ENCODE results near the gene PCYOX1L. TPM values are rescaled to one million over a fixed set of nuclear protein-coding genes. Genes with fewer than 3 reads are reported as not detected.

Gene PCYOX1L
- total and polyA plus RNA-seq, 2 experiments from 2014 or later, result 6.7 to 14.7 TPM

DNA sequence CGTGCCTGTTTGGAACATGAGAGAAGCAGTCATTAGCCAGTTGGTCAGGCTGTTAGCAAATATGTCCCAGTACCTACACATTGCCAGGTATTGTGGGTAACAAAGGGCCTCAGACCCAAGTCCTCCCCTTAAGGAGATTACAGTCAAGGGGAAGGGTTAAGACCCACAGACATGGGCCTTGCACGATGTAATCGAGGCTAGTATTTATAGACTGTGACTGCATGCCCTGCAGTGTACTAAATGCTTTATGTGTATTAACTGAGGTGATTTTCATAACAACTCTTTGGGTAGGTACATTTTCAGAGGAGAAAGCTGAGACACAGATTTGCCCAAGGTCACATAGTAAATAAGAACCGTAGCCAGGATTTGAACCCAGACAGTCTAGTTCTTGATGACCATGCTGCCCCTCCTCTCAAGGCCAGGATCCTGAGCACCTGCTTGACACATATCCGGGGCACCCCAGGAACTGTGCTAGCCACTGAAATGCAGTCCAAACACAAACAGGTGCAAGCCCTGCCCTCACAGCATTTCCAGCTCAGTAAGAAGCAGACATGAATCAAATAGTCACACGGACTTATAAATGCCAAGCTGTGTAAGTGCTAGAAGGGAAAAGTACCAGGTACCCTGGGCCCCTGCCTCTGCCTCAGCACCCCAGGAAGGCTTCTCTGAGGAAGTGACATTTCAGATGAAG, 44.5 kb upstream of the PCYOX1L start (continued):
- TF ChIP-seq, protein P1, sequence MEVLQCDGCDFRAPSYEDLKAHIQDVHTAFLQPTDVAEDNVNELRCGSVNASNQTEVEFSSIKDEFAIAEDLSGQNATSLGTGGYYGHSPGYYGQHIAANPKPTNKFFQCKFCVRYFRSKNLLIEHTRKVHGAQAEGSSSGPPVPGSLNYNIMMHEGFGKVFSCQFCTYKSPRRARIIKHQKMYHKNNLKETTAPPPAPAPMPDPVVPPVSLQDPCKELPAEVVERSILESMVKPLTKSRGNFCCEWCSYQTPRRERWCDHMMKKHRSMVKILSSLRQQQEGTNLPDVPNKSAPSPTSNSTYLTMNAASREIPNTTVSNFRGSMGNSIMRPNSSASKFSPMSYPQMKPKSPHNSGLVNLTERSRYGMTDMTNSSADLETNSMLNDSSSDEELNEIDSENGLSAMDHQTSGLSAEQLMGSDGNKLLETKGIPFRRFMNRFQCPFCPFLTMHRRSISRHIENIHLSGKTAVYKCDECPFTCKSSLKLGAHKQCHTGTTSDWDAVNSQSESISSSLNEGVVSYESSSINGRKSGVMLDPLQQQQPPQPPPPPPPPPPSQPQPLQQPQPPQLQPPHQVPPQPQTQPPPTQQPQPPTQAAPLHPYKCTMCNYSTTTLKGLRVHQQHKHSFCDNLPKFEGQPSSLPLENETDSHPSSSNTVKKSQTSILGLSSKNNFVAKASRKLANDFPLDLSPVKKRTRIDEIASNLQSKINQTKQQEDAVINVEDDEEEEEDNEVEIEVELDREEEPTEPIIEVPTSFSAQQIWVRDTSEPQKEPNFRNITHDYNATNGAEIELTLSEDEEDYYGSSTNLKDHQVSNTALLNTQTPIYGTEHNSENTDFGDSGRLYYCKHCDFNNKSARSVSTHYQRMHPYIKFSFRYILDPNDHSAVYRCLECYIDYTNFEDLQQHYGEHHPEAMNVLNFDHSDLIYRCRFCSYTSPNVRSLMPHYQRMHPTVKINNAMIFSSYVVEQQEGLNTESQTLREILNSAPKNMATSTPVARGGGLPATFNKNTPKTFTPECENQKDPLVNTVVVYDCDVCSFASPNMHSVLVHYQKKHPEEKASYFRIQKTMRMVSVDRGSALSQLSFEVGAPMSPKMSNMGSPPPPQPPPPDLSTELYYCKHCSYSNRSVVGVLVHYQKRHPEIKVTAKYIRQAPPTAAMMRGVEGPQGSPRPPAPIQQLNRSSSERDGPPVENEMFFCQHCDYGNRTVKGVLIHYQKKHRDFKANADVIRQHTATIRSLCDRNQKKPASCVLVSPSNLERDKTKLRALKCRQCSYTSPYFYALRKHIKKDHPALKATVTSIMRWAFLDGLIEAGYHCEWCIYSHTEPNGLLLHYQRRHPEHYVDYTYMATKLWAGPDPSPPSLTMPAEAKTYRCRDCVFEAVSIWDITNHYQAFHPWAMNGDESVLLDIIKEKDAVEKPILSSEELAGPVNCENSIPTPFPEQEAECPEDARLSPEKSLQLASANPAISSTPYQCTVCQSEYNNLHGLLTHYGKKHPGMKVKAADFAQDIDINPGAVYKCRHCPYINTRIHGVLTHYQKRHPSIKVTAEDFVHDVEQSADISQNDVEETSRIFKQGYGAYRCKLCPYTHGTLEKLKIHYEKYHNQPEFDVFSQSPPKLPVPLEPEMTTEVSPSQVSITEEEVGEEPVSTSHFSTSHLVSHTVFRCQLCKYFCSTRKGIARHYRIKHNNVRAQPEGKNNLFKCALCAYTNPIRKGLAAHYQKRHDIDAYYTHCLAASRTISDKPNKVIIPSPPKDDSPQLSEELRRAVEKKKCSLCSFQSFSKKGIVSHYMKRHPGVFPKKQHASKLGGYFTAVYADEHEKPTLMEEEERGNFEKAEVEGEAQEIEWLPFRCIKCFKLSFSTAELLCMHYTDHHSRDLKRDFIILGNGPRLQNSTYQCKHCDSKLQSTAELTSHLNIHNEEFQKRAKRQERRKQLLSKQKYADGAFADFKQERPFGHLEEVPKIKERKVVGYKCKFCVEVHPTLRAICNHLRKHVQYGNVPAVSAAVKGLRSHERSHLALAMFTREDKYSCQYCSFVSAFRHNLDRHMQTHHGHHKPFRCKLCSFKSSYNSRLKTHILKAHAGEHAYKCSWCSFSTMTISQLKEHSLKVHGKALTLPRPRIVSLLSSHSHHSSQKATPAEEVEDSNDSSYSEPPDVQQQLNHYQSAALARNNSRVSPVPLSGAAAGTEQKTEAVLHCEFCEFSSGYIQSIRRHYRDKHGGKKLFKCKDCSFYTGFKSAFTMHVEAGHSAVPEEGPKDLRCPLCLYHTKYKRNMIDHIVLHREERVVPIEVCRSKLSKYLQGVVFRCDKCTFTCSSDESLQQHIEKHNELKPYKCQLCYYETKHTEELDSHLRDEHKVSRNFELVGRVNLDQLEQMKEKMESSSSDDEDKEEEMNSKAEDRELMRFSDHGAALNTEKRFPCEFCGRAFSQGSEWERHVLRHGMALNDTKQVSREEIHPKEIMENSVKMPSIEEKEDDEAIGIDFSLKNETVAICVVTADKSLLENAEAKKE (CRISPR knock-in tag; IDR thresholded peaks at IDR 0.05), result no peak
- TF ChIP-seq NANOG (IDR thresholded peaks at IDR 0.05; ENCODE audit: borderline replicate concordance), result no peak
- TF ChIP-seq STAT1 (IDR thresholded peaks at IDR 0.05; ENCODE audit: unreplicated experiment), result no peak
- no peak for TF ChIP-seq EZH2phosphoT487 (IDR thresholded peaks at IDR 0.05; ENCODE audit: unreplicated experiment)

DNA sequence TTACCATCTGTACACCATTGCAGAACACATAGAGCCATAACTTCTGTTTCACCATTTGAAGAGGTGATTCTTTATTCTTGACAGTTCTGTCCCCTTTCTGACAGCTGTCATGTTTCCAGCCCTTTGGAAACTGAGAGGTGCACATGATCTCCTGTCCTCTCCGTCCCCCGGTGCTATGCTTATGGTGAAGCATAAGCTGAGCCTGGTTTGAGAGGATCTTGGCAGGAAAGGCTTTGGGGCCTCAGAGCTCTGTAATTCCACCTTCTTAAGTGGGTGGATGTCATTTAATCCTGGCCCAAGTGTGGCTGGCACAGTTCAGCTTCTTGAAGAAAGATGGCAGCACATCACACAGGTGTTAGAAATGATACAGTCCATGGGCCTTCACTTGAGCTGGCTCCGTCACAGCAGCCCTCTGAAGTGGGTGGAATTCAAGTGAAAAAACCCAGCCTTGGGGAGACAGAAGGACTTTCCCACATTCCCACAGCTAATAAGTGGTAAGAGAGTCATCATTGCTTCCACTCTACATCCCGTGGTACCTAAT, 43.2 kb upstream of the PCYOX1L start:
- H2AFZ ChIP-seq, result no peak overlapping the region
- DNase-seq (ENCODE audit: low spot score) (no peak), ATAC-seq (no peak)
- no peaks in the 10 kb centered on the region for H3K9me2 ChIP-seq (ENCODE audit: insufficient read depth)
- no peaks in the 10 kb centered on the region for H3K27me3 ChIP-seq (ENCODE audit: insufficient read depth)
- H3K4me3 Mint-ChIP-seq, result no peak overlapping the region
- no peaks in the 10 kb centered on the region for H3F3A ChIP-seq (replicated peaks; ENCODE audit: low read depth)
- peaks cover 19% of the 10 kb centered on the region for H3K4me1 Mint-ChIP-seq
- H3K27me3 Mint-ChIP-seq (ENCODE audit: insufficient read depth, low read depth, poor library complexity), result peaks cover 2% of the 10 kb centered on the region
- H3K27ac ChIP-seq (ENCODE audit: low read depth), result no peak overlapping the region
- no peaks in the 10 kb centered on the region for H3K9me3 Mint-ChIP-seq
- H4K20me1 ChIP-seq (replicated peaks; ENCODE audit: insufficient read depth), result no peaks in the 10 kb centered on the region
- H3K27ac Mint-ChIP-seq, result no peak overlapping the region
- no peaks in the 10 kb centered on the region for H3K36me3 ChIP-seq (ENCODE audit: insufficient read depth)
- no peak for TF ChIP-seq JUNB (IDR thresholded peaks at IDR 0.05; ENCODE audit: unreplicated experiment)
- TF ChIP-seq, protein P2, sequence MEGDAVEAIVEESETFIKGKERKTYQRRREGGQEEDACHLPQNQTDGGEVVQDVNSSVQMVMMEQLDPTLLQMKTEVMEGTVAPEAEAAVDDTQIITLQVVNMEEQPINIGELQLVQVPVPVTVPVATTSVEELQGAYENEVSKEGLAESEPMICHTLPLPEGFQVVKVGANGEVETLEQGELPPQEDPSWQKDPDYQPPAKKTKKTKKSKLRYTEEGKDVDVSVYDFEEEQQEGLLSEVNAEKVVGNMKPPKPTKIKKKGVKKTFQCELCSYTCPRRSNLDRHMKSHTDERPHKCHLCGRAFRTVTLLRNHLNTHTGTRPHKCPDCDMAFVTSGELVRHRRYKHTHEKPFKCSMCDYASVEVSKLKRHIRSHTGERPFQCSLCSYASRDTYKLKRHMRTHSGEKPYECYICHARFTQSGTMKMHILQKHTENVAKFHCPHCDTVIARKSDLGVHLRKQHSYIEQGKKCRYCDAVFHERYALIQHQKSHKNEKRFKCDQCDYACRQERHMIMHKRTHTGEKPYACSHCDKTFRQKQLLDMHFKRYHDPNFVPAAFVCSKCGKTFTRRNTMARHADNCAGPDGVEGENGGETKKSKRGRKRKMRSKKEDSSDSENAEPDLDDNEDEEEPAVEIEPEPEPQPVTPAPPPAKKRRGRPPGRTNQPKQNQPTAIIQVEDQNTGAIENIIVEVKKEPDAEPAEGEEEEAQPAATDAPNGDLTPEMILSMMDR (conservative IDR thresholded peaks at IDR 0.05; ENCODE audit: low read depth in 2 of 2), result peak; percentile 11 to 28; a peak in 2 of 4 replicates
- H3K4me3 ChIP-seq, result no peak overlapping the region
- no peaks in the 10 kb centered on the region for H3K36me3 Mint-ChIP-seq (ENCODE audit: low read depth)
- H3K4me2 ChIP-seq, result no peak overlapping the region
- H3K79me2 ChIP-seq (replicated peaks; ENCODE audit: insufficient read depth), result no peaks in the 10 kb centered on the region
- H3K4me1 ChIP-seq (ENCODE audit: insufficient read depth), result no peaks in the 10 kb centered on the region

All from GM23338 (cell line).